Astrocyte of the cerebellum (primary cell): ENCODE results near the gene DIAPH3.

ENCODE experiments used
- DNase-seq: peaks from one replicate; pipeline ENCODE4 v3.0.0-alpha.2; 2011; ENCODE audit warnings: low read depth
- H3K4me3 ChIP-seq: 2 replicates; pipeline ENCODE4 v1.5.1; 2011; ENCODE audit warnings: mild to moderate bottlenecking, low read depth, low read length, moderate library complexity
- CTCF ChIP-seq: IDR thresholded peaks from 2 replicates; pipeline ENCODE4 v1.5.1; 2012; ENCODE audit warnings: low read length, low read depth, moderate library complexity, mild to moderate bottlenecking; ENCODE audit errors: missing control alignments
- in situ Hi-C: cut with HindIII; loops from 2 replicates; pipeline ENCODE4 v1.10.0; 2017; ENCODE audit warnings: low sequenced_read_pairs

Gene DIAPH3

DNA sequence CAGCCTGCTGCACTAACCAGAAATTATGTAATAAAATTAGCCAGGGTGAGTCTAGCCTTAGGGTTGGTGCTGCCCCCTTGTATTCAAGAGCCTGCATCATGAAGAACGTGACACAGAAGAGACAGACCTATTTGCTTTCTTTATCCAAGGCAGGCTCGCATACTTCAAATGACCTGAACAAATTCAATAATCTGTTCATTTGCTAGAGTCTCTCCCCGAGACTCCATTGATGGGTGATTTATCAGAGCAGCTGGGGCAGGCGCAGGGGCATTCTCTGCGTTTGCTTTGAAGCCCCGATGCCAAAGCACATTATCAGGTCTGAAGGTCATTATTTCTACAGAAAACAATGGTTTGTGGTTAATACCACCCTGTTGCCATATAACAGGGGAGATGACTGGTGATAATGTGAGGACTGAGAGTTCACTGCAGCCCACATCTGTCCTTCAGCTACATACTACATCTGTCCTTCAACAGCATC, 520.3 kb downstream of the DIAPH3 start:
- in situ Hi-C loops, result no loop called here
- no peak overlapping the region for H3K4me3 ChIP-seq
- DNase-seq, result no peak
- TF ChIP-seq CTCF, result no peak

GRCh38 chr13:59641817-59642216, 521.9 kb downstream of the DIAPH3 start:
- in situ Hi-C loops, result no loop called here
- no peak overlapping the region for H3K4me3 ChIP-seq
- no peak for DNase-seq
- TF ChIP-seq CTCF, result no peak

- in situ Hi-C loops, result no loop called here
- H3K4me3 ChIP-seq, result no peak overlapping the region
- no peak for TF ChIP-seq CTCF
- no peak for DNase-seq
Measured at GRCh38 chr13:59641261-59641660, 522.5 kb downstream of the DIAPH3 start.

GRCh38 chr13:59638404-59638803, 525.3 kb downstream of the DIAPH3 start:
- TF ChIP-seq CTCF, result no peak
- in situ Hi-C loops, result no loop called here
- DNase-seq, result no peak
- no peak overlapping the region for H3K4me3 ChIP-seq

DNA sequence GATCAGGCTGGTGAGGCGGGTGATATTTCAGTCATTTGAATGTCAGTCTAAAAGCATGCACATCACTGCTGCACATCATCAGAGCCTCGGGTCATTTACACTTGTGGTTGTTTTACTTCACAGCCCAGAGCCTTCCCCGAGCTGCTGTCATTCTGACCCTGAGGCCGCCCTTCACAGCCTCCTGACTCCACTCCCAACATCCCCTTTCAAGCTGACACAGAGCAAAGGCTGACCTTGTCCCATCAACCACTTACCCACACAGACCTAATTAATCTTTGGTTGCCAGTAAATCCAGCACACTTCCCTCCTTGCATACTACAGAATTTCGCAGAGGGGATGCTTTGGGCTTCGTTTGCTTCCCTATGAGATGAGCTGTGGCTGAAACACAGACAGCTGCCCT, 528.1 kb downstream of the DIAPH3 start:
- H3K4me3 ChIP-seq, result no peak overlapping the region
- TF ChIP-seq CTCF, result no peak
- in situ Hi-C loops, result no loop called here
- DNase-seq, result no peak

- H3K4me3 ChIP-seq, result no peak overlapping the region
- in situ Hi-C loops, result no loop called here
- no peak for TF ChIP-seq CTCF
- DNase-seq, result no peak
Measured at GRCh38 chr13:59633290-59633689, 530.4 kb downstream of the DIAPH3 start.

GRCh38 chr13:59631271-59631670, 532.5 kb downstream of the DIAPH3 start:
- in situ Hi-C loops, result no loop called here
- no peak for TF ChIP-seq CTCF
- H3K4me3 ChIP-seq, result no peak overlapping the region
- no peak for DNase-seq
